GM12872 (cell line): ENCODE measurements around the gene TTC28.

Experiments
- CTCF ChIP-seq: IDR thresholded peaks from 3 replicates; pipeline ENCODE4 v1.5.1; 2011; ENCODE audit warnings: low read depth, mild to moderate bottlenecking, low read length, moderate library complexity; ENCODE audit not compliant: insufficient read depth

The TTC28 gene

GRCh38 chr22:28016781-28017557 is 662.7 kb downstream of the TTC28 start:
- no peak for TF ChIP-seq CTCF

GRCh38 chr22:28015676-28016601 is 663.7 kb downstream of the TTC28 start:
- no peak for TF ChIP-seq CTCF

- no peak for TF ChIP-seq CTCF
These were observed 664.6 kb downstream of the TTC28 start for GRCh38 chr22:28015046-28015425.

GRCh38 chr22:28014211-28015045 is 665.2 kb downstream of the TTC28 start:
- no peak for TF ChIP-seq CTCF

- no peak for TF ChIP-seq CTCF
These were observed 666.0 kb downstream of the TTC28 start for GRCh38 chr22:28013611-28014010.

- TF ChIP-seq CTCF: no peak
These were observed 666.7 kb downstream of the TTC28 start for GRCh38 chr22:28012832-28013460.
